H9 (cell line): Measurements from ENCODE around the gene UVRAG. TPM values are rescaled to one million over a fixed set of nuclear protein-coding genes. Genes with fewer than 3 reads are reported as not detected.

Experiments used
- DNase-seq: peaks from one replicate; pipeline ENCODE4 v3.0.0-alpha.2; 2017
- H2AFZ ChIP-seq: one replicate; pipeline ENCODE4 v1.6.1; 2013; ENCODE audit warnings: mild to moderate bottlenecking, low read length, control low read depth, moderate library complexity
- H2AK5ac ChIP-seq: 2 replicates; pipeline ENCODE4 v1.6.1; 2013; ENCODE audit warnings: low read length, control low read depth, mixed read lengths; ENCODE audit not compliant: insufficient read length
- H2BK120ac ChIP-seq: one replicate; pipeline ENCODE4 v1.6.1; 2013; ENCODE audit warnings: low read depth, mild to moderate bottlenecking, low read length, control low read depth, inconsistent platforms; ENCODE audit not compliant: poor library complexity, severe bottlenecking
- H2BK12ac ChIP-seq: 2 replicates; pipeline ENCODE4 v1.6.1; 2013; ENCODE audit warnings: low read length, control low read depth, mixed read lengths, low read depth; ENCODE audit not compliant: insufficient read length
- H2BK15ac ChIP-seq: 2 replicates; pipeline ENCODE4 v1.6.1; 2013; ENCODE audit warnings: low read depth, low read length, control low read depth
- H2BK20ac ChIP-seq: one replicate; pipeline ENCODE4 v1.6.1; 2013; ENCODE audit warnings: low read depth, mild to moderate bottlenecking, low read length, control low read depth, inconsistent platforms; ENCODE audit not compliant: poor library complexity, severe bottlenecking
- H2BK5ac ChIP-seq: 2 replicates; pipeline ENCODE4 v1.6.1; 2013; ENCODE audit warnings: low read length, control low read depth, mixed read lengths; ENCODE audit not compliant: insufficient read length
- H3K14ac ChIP-seq: 2 replicates; pipeline ENCODE4 v1.6.1; 2013; ENCODE audit warnings: low read length, control low read depth; ENCODE audit not compliant: insufficient read depth
- H3K18ac ChIP-seq: 2 replicates; pipeline ENCODE4 v1.6.1; 2013; ENCODE audit warnings: low read depth, mild to moderate bottlenecking, mixed read lengths, low read length, control low read depth; ENCODE audit not compliant: insufficient read length
- H3K23ac ChIP-seq: 2 replicates; pipeline ENCODE4 v1.6.1; 2013; ENCODE audit warnings: low read length, control low read depth, mixed read lengths, low read depth; ENCODE audit not compliant: insufficient read length
- H3K23me2 ChIP-seq: 2 replicates; pipeline ENCODE4 v1.6.1; 2013; ENCODE audit warnings: low read depth, mild to moderate bottlenecking, mixed read lengths, low read length, control low read depth; ENCODE audit not compliant: insufficient read length, poor library complexity, severe bottlenecking
- H3K27ac ChIP-seq: 2 replicates; pipeline ENCODE4 v1.5.1; 2013; ENCODE audit warnings: low read length, control low read depth, mixed read lengths, low read depth; ENCODE audit not compliant: insufficient read length
- H3K27me3 ChIP-seq: 2 replicates; pipeline ENCODE4 v1.6.1; 2013; ENCODE audit warnings: low read length, control low read depth, inconsistent platforms; ENCODE audit not compliant: insufficient read depth
- H3K4ac ChIP-seq: 2 replicates; pipeline ENCODE4 v1.6.1; 2013; ENCODE audit warnings: low read depth, mild to moderate bottlenecking, control low read depth, inconsistent platforms, low read length, moderate library complexity
- H3K4me1 ChIP-seq: 2 replicates; pipeline ENCODE4 v1.6.1; 2013; ENCODE audit warnings: low read length, control low read depth, inconsistent platforms; ENCODE audit not compliant: insufficient read depth
- H3K4me2 ChIP-seq: 2 replicates; pipeline ENCODE4 v1.6.1; 2013; ENCODE audit warnings: low read length, control low read depth, mixed read lengths; ENCODE audit not compliant: insufficient read length, insufficient read depth
- H3K56ac ChIP-seq: 2 replicates; pipeline ENCODE4 v1.6.1; 2013; ENCODE audit warnings: low read depth, mild to moderate bottlenecking, mixed read lengths, low read length, control low read depth; ENCODE audit not compliant: insufficient read length
- H3K79me1 ChIP-seq: 2 replicates; pipeline ENCODE4 v1.6.1; 2013; ENCODE audit warnings: low read depth, mild to moderate bottlenecking, moderate library complexity, low read length, control low read depth, inconsistent platforms; ENCODE audit not compliant: insufficient read depth, poor library complexity, severe bottlenecking
- H3K79me2 ChIP-seq: 2 replicates; pipeline ENCODE4 v1.6.1; 2013; ENCODE audit warnings: low read length, control low read depth, inconsistent platforms; ENCODE audit not compliant: insufficient read depth
- H3K9ac ChIP-seq: 2 replicates; pipeline ENCODE4 v1.6.1; 2013; ENCODE audit warnings: low read length, control low read depth, mixed read lengths; ENCODE audit not compliant: insufficient read length; ENCODE audit errors: extremely low read depth
- H3K9me3 ChIP-seq: one replicate; pipeline ENCODE4 v1.6.1; 2013; ENCODE audit warnings: low read depth, low read length, inconsistent platforms; ENCODE audit not compliant: control insufficient read depth
- H3T11ph ChIP-seq: one replicate; pipeline ENCODE4 v1.6.1; 2013; ENCODE audit warnings: mild to moderate bottlenecking, low read length, control low read depth, inconsistent platforms
- H4K20me1 ChIP-seq: one replicate; pipeline ENCODE4 v1.6.1; 2013; ENCODE audit not compliant: control insufficient read depth, insufficient read length, insufficient read depth
- H4K5ac ChIP-seq: 2 replicates; pipeline ENCODE4 v1.6.1; 2013; ENCODE audit warnings: low read depth, mild to moderate bottlenecking, mixed read lengths, low read length, control low read depth; ENCODE audit not compliant: insufficient read length
- H4K8ac ChIP-seq: replicated peaks from 2 replicates; pipeline ENCODE4 v1.6.1; 2013; ENCODE audit warnings: low read length, control low read depth, mixed read lengths, low read depth; ENCODE audit not compliant: insufficient read length
- H4K91ac ChIP-seq: 2 replicates; pipeline ENCODE4 v1.6.1; 2013; ENCODE audit warnings: low read depth, mild to moderate bottlenecking, moderate library complexity, mixed read lengths, low read length, control low read depth; ENCODE audit not compliant: insufficient read length
- H3K27ac Mint-ChIP-seq, 3 experiments: 2 replicates in 2 of 3; 3 replicates in 1 of 3; pipeline ENCODE4 v1.8.0; 2020 to 2021; ENCODE audit warnings: mixed read lengths in 3 of 3, mild to moderate bottlenecking in 1 of 3, moderate library complexity in 1 of 3
- H3K27me3 Mint-ChIP-seq: 2 replicates; pipeline ENCODE4 v1.8.0; 2021; ENCODE audit warnings: low read depth, mild to moderate bottlenecking, moderate library complexity, mixed read lengths
- H3K36me3 Mint-ChIP-seq, 3 experiments: 2 replicates in 2 of 3; 3 replicates in 1 of 3; pipeline ENCODE4 v1.8.0; 2020 to 2021; ENCODE audit warnings: low read depth in 3 of 3, mixed read lengths in 3 of 3; ENCODE audit not compliant: insufficient read depth in 1 of 3
- H3K4me1 Mint-ChIP-seq, 2 experiments: 2 replicates each; pipeline ENCODE4 v1.8.0; 2020; ENCODE audit warnings: mixed read lengths in 2 of 2
- H3K4me3 Mint-ChIP-seq, 2 experiments: 2 replicates in 1 of 2; 3 replicates in 1 of 2; pipeline ENCODE4 v1.8.0; 2020 to 2021; ENCODE audit warnings: mild to moderate bottlenecking in 2 of 2, mixed read lengths in 2 of 2, moderate library complexity in 1 of 2
- H3K9me3 Mint-ChIP-seq, 2 experiments: 2 replicates in 1 of 2; 3 replicates in 1 of 2; pipeline ENCODE4 v1.8.0; 2020; ENCODE audit warnings: mild to moderate bottlenecking in 2 of 2, mixed read lengths in 2 of 2, moderate library complexity in 1 of 2
- CTCF ChIP-seq: fragments of 200-600 bp; sonication (generic); conservative IDR thresholded peaks from 3 replicates; pipeline ENCODE4 v1.8.0; 2021; ENCODE audit warnings: antibody characterized with exemption, mild to moderate bottlenecking
- WGBS: extraction: QIAGEN DNeasy Blood & Tissue Kit; methylation state at CpG from one replicate; pipeline ENCODE4 v1.1.7; 2013; ENCODE audit warnings: missing lambda C conversion rate, low lambda C conversion rate, mixed read lengths; ENCODE audit not compliant: insufficient read length; ENCODE audit errors: extremely low coverage; 5-methylcytosine and 5-hydroxymethylcytosine counted together
- total RNA-seq: library from RNA; stranded (reverse); gene quantifications from 2 replicates; pipeline ENCODE4 v1.2.1, GENCODE V29; 2021

Gene UVRAG
- total RNA-seq, 1 experiment from 2014 or later: 18.5 TPM

GRCh38 chr11:76026862-76027261 is 211.9 kb downstream of the UVRAG start:
- Histone ChIP-seq H4K5ac (no peak overlapping the region), H2BK120ac (no peak overlapping the region), H3K9me3 (no peaks in the 10 kb centered on the region), H3K56ac (no peak overlapping the region), H3K4ac (no peak overlapping the region), H3K9ac (no peak overlapping the region), H3K79me2 (no peaks in the 10 kb centered on the region), H4K91ac (no peak overlapping the region), H3K27ac (no peak overlapping the region), H3K23me2 (no peaks in the 10 kb centered on the region), H4K20me1 (no peaks in the 10 kb centered on the region), H3K23ac (no peak overlapping the region), H2BK20ac (no peak overlapping the region), H3K4me2 (no peak overlapping the region), H2AK5ac (no peak overlapping the region), H3K4me1 (peaks cover 2% of the 10 kb centered on the region; the same call in 1 of the 2 replicates), H2BK5ac (no peak overlapping the region), H3K27me3 (no peaks in the 10 kb centered on the region), H2AFZ (no peak overlapping the region), H3T11ph (no peak overlapping the region), H3K14ac (no peak overlapping the region), H2BK15ac (no peak overlapping the region), H3K79me1 (no peaks in the 10 kb centered on the region), H3K18ac (no peak overlapping the region), H4K8ac (no peak overlapping the region), H2BK12ac (no peak overlapping the region)
- peaks cover 25 to 27% of the 10 kb centered on the region in 2 experiments for H3K4me1 Mint-ChIP-seq
- DNase-seq: no peak
- no CpG with 5 or more reads among the region's 1 CpG for WGBS
- TF ChIP-seq CTCF: no peak
- H3K9me3 Mint-ChIP-seq: no peaks in the 10 kb centered on the region; a peak in 1 of 5 replicates
- H3K36me3 Mint-ChIP-seq: peaks cover 13 to 26% (median 20%) of the 10 kb centered on the region in 3 experiments
- no peak overlapping the region; a peak in 1 of 7 replicates for H3K27ac Mint-ChIP-seq
- H3K4me3 Mint-ChIP-seq: no peak overlapping the region
- H3K27me3 Mint-ChIP-seq: no peaks in the 10 kb centered on the region
